ENCODE measurements around the gene KCNA10. TPM values are rescaled to one million over a fixed set of nuclear protein-coding genes. Genes with fewer than 3 reads are reported as not detected.

KCNA10 gene
- total and polyA plus RNA-seq, 8 donors = not detected

- intact Hi-C loops (cut with DNase I) = no loop called here
- FAIRE-seq (no peak), DNase-seq (peak in 1 of 6 donors; percentile 28), ATAC-seq (peak; percentile 23 to 69 (median 64))
- Histone ChIP-seq H3K27ac (peak overlapping the region in 2 of 4 donors; percentile 21 to 52), H3K36me3 (no peaks in the 10 kb centered on the region), H3K4me3 (no peak overlapping the region), H3K27me3 (no peaks in the 10 kb centered on the region), H3K4me1 (peaks cover 0 to 12% (median 0%) of the 10 kb centered on the region in 3 donors), H3K9me3 (no peaks in the 10 kb centered on the region)
- peak in 1 of 4 donors; percentile 10 for TF ChIP-seq CTCF (IDR thresholded peaks at IDR 0.05)
- WGBS, 2 donors = 49 to 53% methylated on average over 3 of the region's 3 CpGs
Measured at GRCh38 chr1:110477445-110477957, 41.5 kb downstream of the KCNA10 start.

- intact Hi-C loops (cut with DNase I) = no loop called here
- no peak for TF ChIP-seq CTCF (IDR thresholded peaks at IDR 0.05)
- DNase-seq (peak in 2 of 6 donors; percentile 5 to 30), ATAC-seq (peak; percentile 85 to 91 (median 88)), FAIRE-seq (no peak)
- Histone ChIP-seq H3K36me3 (no peaks in the 10 kb centered on the region), H3K4me3 (no peak overlapping the region), H3K27ac (peak overlapping the region in 2 of 4 donors; percentile 21 to 52), H3K27me3 (no peaks in the 10 kb centered on the region), H3K9me3 (no peaks in the 10 kb centered on the region), H3K4me1 (peaks cover 0 to 12% (median 0%) of the 10 kb centered on the region in 3 donors)
- 74 to 75% methylated on average over 2 of the region's 2 CpGs for WGBS, 2 donors
Measured at GRCh38 chr1:110477041-110477440, 41.9 kb downstream of the KCNA10 start.

GRCh38 chr1:110476028-110476765, 42.8 kb downstream of the KCNA10 start:
- no peak for ATAC-seq
- H3K27me3 ChIP-seq = no peaks in the 10 kb centered on the region
- H3K36me3 ChIP-seq = no peaks in the 10 kb centered on the region
- H3K27ac ChIP-seq = no peak overlapping the region
- no peak for TF ChIP-seq CTCF (IDR thresholded peaks at IDR 0.05)
- FAIRE-seq = no peak
- no peak overlapping the region for H3K4me3 ChIP-seq
- peaks cover 0 to 12% (median 0%) of the 10 kb centered on the region in 3 donors for H3K4me1 ChIP-seq
- WGBS, 2 donors = 68 to 79% methylated on average over 10 of the region's 10 CpGs
- intact Hi-C loops (cut with DNase I) = no loop called here
- DNase-seq = no peak
- no peaks in the 10 kb centered on the region for H3K9me3 ChIP-seq

GRCh38 chr1:110475362-110476027, 43.5 kb downstream of the KCNA10 start:
- Histone ChIP-seq H3K4me3 (no peak overlapping the region), H3K27ac (no peak overlapping the region), H3K36me3 (no peaks in the 10 kb centered on the region), H3K9me3 (no peaks in the 10 kb centered on the region), H3K27me3 (no peaks in the 10 kb centered on the region), H3K4me1 (peaks cover 0 to 12% (median 0%) of the 10 kb centered on the region in 3 donors)
- FAIRE-seq (no peak), ATAC-seq (no peak), DNase-seq (no peak)
- TF ChIP-seq CTCF (IDR thresholded peaks at IDR 0.05) = no peak
- WGBS, 2 donors = 94 to 96% methylated on average over 5 of the region's 5 CpGs
- intact Hi-C loops (cut with DNase I) = no loop called here
